Measurements from ENCODE around the gene SPPL2C.

The SPPL2C gene

DNA sequence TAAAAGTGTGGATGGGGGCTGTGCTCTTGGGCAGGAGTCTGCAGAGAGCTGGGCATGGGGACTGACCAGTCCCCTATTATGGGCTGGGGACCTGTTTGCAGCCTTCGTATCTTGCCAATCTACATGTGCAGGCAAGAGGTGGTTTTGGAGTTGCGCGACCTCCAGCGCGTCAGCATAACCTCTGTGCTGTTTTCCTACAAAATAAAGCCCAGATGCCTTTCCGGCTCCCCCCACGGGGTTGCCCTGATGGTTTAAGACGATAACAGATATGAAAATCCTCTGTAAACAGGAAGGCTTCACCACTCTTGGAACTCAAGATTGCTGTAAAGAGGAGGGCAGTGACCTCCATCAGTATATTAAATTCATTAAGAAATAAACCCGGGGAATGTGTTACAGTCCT lies 16.5 kb upstream of the SPPL2C start:
- no peak for DNase-seq (ENCODE audit: extremely low read depth in 1 of 2, low read depth in 1 of 2)

DNA sequence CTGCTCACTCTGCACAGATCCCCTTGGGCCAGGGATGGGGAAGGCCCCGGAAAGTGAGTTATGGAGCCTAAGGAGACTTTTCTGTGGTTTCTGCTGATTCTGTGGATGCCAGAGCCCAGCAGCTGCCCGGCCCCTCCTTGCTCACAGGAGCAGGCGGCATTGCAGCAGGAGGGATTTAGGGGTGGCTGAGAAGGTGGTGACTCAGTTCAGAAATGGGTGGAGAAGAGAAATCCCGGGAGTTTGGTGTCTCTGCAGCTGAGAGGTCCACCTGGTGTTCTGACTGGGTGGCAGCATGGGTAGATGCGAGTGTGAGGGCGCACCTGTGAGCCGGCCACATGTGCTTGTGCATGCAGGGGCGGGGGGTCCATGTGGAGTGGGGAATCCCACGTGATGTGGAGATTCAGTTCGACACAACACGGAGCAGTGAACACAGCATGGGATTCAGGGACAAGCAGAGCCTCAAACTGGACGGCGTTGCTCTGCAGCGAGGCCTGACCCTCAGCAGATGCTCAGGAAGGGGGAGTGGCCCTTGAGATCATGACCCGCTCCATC lies 16.0 kb upstream of the SPPL2C start:
- DNase-seq (ENCODE audit: extremely low read depth in 1 of 2, low read depth in 1 of 2): no peak

- no peak for DNase-seq (ENCODE audit: extremely low read depth in 1 of 2, low read depth in 1 of 2)
These were observed 10.8 kb upstream of the SPPL2C start for GRCh38 chr17:45833920-45834319.

DNA sequence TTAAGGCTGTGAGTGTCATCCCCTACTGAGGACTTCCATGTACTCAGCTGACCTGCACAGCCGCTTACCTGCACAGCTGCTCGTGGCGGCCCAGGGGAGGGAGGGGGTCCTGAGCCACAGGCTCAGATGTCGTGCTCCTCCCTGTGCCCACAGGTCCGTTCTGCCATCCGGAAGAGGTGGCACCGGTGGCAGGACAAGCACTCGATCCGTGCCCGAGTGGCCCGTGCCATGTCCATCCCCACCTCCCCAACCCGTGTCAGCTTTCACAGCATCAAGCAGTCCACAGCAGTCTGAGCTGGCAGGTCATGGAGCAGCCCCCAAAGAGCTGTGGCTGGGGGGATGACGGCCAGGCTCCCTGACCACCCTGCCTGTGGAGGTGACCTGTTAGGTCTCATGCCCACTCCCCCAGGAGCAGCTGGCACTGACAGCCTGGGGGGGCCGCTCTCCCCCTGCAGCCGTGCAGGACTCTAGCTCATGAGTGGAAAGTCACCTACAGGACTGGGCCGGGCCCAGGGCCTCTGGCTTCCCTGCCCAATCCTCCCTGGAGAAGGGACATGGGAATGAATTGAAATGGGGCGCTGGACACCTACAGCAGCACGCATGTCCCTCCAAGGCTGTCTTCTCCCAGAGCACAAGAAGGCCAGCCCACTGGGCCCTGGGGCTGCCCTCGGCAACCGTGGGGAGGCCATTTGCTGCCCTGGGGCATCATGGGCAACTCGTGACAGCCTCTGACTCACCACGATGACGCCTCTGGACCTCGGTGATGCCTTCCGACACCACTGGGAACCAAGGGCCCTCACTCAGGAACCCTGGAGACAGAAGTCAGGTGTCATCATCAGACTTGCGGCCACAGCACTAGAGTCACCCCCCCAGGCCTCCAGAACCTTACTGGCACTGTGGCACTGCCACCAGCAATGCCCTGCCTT lies 9.9 kb upstream of the SPPL2C start:
- no peak for DNase-seq (ENCODE audit: extremely low read depth in 1 of 2, low read depth in 1 of 2)

- no peak for DNase-seq (ENCODE audit: extremely low read depth in 1 of 2, low read depth in 1 of 2)
These were observed 9.2 kb upstream of the SPPL2C start for GRCh38 chr17:45835481-45835880.

- no peak for DNase-seq (ENCODE audit: extremely low read depth in 1 of 2, low read depth in 1 of 2)
These were observed 8.3 kb upstream of the SPPL2C start for GRCh38 chr17:45836047-45837044.

DNA sequence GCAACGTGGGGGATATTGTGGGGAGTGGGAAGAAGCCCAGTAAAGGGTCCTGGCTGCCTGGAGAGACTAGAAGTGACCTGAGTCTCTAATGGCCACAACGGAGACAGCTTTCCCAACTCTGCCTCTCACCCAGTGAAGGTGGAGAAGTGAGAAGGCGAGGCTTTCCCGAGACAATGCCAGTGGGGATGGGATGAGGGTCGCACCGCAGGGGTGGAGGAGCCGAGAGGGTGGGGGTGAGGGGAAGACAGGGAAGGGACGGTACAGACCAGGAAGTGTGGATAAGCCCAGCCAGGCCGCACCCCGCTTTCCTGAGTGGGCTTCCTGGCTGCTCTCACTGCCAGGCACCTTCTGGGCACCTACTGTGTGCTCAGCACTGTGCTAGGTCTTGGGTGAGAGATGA lies 7.5 kb upstream of the SPPL2C start:
- no peak for DNase-seq (ENCODE audit: extremely low read depth in 1 of 2, low read depth in 1 of 2)

DNA sequence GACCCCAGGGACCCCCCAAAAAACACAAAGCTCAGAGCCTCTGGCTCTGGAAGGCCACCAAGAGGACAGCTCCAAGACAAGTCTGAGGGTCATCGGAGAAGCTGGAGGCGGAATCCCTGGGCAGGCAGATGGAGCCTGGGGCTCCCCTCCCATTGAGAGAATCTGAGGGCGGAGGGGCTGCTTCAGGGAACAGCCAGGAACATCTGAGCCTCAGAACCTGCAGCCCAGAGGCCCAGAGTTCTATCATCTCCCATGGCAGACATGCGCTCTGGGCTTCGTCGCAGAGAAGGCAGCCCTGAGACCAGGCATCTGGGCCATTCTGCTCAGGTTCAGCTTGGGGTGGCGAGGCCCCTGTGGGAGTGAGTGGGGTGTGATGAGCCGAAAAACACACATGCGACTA lies 7.1 kb upstream of the SPPL2C start:
- DNase-seq (ENCODE audit: extremely low read depth in 1 of 2, low read depth in 1 of 2): no peak

DNA sequence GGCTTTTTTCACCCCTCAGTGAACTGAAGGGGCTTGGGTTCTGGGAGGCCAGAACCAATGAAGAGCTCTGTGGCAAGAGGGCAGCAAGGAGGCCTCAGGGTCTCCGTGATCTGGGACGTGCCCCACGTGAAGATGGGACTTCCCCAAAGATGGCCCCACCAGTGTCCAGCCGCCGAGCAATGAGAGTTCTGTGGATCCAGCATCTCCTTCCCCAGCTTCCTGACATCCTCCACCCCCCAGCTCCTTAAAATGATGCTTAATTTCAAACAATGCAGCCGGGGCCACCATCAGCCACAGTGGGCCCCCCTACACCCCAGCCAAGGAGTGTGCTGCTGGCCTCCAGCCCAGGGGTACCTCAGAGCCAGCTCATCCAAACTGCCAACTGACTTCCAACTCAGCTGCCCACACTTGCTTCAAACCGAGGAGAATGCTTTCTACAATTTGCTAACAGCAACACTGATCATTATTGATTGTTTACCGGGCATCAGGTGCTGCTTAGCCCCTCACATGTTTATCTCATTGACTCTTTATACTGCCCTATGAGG lies 5.9 kb upstream of the SPPL2C start:
- DNase-seq (ENCODE audit: extremely low read depth in 1 of 2, low read depth in 1 of 2): no peak

DNA sequence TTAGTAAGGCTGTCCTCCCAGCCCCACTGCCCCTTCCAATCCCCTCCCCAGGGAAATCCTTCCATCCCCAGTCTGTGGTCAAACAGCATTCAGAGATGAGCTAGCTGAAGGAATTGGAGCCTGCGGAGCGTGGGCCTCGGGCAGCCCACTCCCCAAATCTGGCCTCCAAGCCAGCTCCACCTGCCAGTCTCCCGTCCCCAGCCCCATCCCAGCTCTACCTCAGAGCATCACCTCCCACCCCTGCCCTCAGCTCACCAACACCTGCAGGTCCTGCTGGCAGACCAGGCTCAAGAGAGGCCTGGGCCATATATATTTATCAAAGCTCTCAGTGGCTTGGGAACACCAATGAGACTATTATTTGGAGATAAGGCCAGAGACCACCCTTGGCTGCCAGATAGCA lies 5.2 kb upstream of the SPPL2C start:
- DNase-seq (ENCODE audit: extremely low read depth in 1 of 2, low read depth in 1 of 2): no peak

- no peak for DNase-seq (ENCODE audit: extremely low read depth in 1 of 2, low read depth in 1 of 2)
These were observed 3.5 kb upstream of the SPPL2C start for GRCh38 chr17:45841186-45841585.

- no peak for DNase-seq (ENCODE audit: extremely low read depth in 1 of 2, low read depth in 1 of 2)
These were observed 2.7 kb upstream of the SPPL2C start for GRCh38 chr17:45841883-45842525.

- DNase-seq (ENCODE audit: extremely low read depth in 1 of 2, low read depth in 1 of 2): no peak
These were observed 959 bp upstream of the SPPL2C start for GRCh38 chr17:45843722-45844121.

- no peak for DNase-seq (ENCODE audit: extremely low read depth in 1 of 2, low read depth in 1 of 2)
These were observed 900 bp downstream of the SPPL2C start for GRCh38 chr17:45845376-45846185.

DNA sequence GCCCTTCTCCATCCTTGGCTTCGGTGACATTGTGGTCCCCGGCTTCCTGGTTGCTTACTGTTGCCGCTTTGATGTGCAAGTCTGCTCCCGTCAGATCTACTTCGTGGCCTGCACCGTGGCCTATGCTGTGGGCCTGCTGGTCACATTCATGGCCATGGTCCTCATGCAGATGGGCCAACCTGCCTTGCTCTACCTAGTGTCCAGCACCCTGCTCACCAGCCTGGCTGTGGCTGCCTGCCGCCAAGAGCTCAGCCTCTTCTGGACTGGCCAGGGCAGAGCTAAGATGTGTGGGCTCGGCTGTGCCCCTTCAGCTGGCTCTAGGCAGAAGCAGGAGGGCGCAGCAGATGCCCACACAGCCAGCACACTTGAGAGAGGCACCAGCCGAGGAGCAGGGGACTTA lies 1.5 kb downstream of the SPPL2C start:
- no peak for DNase-seq (ENCODE audit: extremely low read depth in 1 of 2, low read depth in 1 of 2)

DNA sequence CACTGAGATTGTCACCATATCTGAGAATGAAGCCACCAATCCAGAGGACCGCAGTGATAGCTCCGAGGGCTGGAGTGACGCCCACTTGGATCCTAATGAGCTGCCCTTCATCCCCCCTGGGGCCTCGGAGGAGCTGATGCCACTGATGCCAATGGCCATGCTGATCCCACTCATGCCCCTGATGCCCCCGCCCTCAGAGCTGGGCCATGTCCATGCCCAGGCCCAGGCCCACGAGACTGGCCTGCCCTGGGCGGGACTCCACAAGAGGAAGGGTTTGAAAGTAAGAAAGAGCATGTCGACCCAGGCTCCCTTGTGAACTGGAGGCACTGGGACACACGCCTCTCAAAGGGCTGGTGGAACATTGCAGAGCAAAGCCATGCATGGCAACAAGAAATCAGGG lies 2.0 kb downstream of the SPPL2C start:
- no peak for DNase-seq (ENCODE audit: extremely low read depth in 1 of 2, low read depth in 1 of 2)

- DNase-seq (ENCODE audit: extremely low read depth in 1 of 2, low read depth in 1 of 2): no peak
These were observed 2.4 kb downstream of the SPPL2C start for GRCh38 chr17:45847101-45847500.

- DNase-seq (ENCODE audit: extremely low read depth in 1 of 2, low read depth in 1 of 2): no peak
These were observed 3.1 kb downstream of the SPPL2C start for GRCh38 chr17:45847747-45848146.

DNA sequence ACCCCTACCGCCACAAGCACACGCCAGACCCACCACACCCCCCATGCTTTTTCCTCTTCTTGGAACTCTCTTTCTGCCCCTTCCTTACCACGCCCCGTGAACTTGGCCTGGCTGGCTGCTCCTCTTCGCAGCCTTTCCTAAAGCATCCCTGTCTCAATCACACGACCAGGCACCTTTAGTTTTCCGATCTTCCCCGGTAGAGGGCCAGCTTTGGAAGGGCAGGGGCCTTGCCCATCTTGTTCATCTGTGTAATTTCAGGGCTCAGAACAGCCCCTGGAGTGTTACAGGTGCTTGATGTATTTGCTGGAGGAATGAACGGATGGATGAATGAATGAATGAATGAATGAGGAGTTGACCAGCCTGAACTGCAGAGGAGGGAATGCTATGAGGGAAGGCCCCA lies 3.7 kb downstream of the SPPL2C start:
- DNase-seq (ENCODE audit: extremely low read depth in 1 of 2, low read depth in 1 of 2): no peak
